Ascending aorta (tissue), 2 donors: Measurements from ENCODE around the gene MT1F. TPM values are rescaled to one million over a fixed set of nuclear protein-coding genes. Genes with fewer than 3 reads are reported as not detected.

ENCODE experiments used
- DNase-seq, 2 donors: peaks; one replicate each; pipeline ENCODE4 v3.0.0-alpha.2; 2019; ENCODE audit warnings: low spot score in 2 of 2
- H3K27ac ChIP-seq, 2 donors: fragments of 200-600 bp; sonication (generic); one replicate each; pipeline ENCODE4 v1.5.1; 2016 to 2017; ENCODE audit warnings: mild to moderate bottlenecking in 1 of 2
- H3K27me3 ChIP-seq: fragments of 200-600 bp; sonication (generic); one replicate; pipeline ENCODE4 v1.5.1; 2017
- H3K36me3 ChIP-seq, 2 donors: fragments of 200-600 bp; sonication (generic); one replicate each; pipeline ENCODE4 v1.5.1; 2016
- H3K4me1 ChIP-seq, 2 donors: fragments of 200-600 bp; sonication (generic); one replicate each; pipeline ENCODE4 v1.5.1; 2016 to 2017; ENCODE audit warnings: mild to moderate bottlenecking in 1 of 2
- H3K4me3 ChIP-seq, 2 donors: fragments of 200-600 bp; sonication (generic); one replicate each; pipeline ENCODE4 v1.5.1; 2016 to 2017; ENCODE audit warnings: mild to moderate bottlenecking in 1 of 2
- H3K9me3 ChIP-seq, 2 donors: fragments of 200-600 bp; sonication (generic); one replicate each; pipeline ENCODE4 v1.5.1; 2016
- intact Hi-C: fragments of 100-400 bp; cut with DNase I; formaldehyde crosslinking; loops from one replicate; pipeline ENCODE4 v1.15.1; 2023
- total RNA-seq: library from RNA; depleted of rRNA; stranded (reverse); fragments of >200 nt; gene quantifications from one replicate; pipeline ENCODE4 v1.1.0, GENCODE V29; 2016
- TF ChIP-seq, protein P1 (sequence below), 3 experiments: fragments of 200-600 bp in 2 of 3; fragments of 450-650 bp in 1 of 3; sonication (generic) in 2 of 3; IDR thresholded peaks; one replicate each; pipeline ENCODE4 v1.5.1; 2016 to 2019; ENCODE audit warnings: antibody characterized with exemption in 3 of 3, mild to moderate bottlenecking in 1 of 3, moderate library complexity in 1 of 3

Gene MT1F
- total RNA-seq, 1 donor from 2014 or later = 9.8 TPM

DNA sequence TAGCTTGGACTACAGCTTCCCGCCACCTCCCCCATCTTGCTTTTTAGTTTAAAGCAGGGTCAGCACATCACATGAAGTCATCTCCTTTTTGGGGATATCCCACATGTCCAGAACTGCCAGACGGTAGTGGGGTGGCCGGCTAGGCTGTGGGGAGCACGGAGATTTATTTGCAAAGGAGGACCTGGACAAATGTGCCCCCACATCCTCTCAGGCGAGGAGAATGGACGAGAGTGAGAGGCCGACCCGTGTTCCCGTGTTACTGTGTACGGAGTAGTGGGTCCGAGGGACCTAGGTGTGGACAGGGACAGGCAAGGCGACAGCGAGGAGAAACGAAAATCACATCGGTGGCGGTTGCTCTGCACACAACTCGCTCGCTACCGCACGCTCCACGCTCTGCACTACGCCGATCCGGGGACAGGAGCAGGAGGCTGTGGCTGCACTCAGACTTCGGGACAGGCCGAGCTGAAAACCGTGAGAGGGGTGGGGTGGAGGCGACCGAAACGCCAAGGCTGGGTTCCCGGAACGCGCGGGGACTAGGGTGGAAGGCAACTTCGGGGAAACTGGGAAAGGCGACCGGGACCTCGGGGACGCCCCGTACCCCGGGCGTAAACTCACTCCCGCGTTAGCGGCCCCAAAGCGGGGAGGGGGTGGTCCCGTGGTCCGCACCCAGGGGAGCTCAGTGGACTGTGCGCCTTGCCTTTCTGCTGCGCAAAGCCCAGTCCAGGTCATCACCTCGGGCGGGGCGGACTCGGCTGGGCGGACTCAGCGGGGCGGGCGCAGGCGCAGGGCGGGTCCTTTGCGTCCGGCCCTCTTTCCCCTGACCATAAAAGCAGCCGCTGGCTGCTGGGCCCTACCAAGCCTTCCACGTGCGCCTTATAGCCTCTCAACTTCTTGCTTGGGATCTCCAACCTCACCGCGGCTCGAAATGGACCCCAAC lies 19.7 kb upstream of the MT1F start, which contains the start of gene MT1A:
TSS of gene MT1A (plus strand) at position 853 of the 937 bp plus-strand sequence. CDS start at position 926, 73 bp downstream.
- peak within 1 kb of the TSS; percentile 60 to 64 for H3K4me3 ChIP-seq
- H3K27me3 ChIP-seq = no peaks in the 10 kb centered on the region
- no peaks in the 10 kb centered on the region for H3K9me3 ChIP-seq
- peaks cover 5 to 16% of the 10 kb centered on the region in 2 donors for H3K4me1 ChIP-seq
- DNase-seq = peak; percentile 50 to 91
- peak within 1 kb of the TSS; percentile 72 to 82 for H3K27ac ChIP-seq
- no peaks in the 10 kb centered on the region for H3K36me3 ChIP-seq
- intact Hi-C loops = loop anchor here (1.0 to 10.0 kb wide), 2 partner anchors 30 to 547 kb away; partner anchors contain the start of genes MT2A, PSME3IP1 and RSPRY1
- TF ChIP-seq, protein P1, sequence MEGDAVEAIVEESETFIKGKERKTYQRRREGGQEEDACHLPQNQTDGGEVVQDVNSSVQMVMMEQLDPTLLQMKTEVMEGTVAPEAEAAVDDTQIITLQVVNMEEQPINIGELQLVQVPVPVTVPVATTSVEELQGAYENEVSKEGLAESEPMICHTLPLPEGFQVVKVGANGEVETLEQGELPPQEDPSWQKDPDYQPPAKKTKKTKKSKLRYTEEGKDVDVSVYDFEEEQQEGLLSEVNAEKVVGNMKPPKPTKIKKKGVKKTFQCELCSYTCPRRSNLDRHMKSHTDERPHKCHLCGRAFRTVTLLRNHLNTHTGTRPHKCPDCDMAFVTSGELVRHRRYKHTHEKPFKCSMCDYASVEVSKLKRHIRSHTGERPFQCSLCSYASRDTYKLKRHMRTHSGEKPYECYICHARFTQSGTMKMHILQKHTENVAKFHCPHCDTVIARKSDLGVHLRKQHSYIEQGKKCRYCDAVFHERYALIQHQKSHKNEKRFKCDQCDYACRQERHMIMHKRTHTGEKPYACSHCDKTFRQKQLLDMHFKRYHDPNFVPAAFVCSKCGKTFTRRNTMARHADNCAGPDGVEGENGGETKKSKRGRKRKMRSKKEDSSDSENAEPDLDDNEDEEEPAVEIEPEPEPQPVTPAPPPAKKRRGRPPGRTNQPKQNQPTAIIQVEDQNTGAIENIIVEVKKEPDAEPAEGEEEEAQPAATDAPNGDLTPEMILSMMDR (IDR thresholded peaks at IDR 0.05) = no peak

DNA sequence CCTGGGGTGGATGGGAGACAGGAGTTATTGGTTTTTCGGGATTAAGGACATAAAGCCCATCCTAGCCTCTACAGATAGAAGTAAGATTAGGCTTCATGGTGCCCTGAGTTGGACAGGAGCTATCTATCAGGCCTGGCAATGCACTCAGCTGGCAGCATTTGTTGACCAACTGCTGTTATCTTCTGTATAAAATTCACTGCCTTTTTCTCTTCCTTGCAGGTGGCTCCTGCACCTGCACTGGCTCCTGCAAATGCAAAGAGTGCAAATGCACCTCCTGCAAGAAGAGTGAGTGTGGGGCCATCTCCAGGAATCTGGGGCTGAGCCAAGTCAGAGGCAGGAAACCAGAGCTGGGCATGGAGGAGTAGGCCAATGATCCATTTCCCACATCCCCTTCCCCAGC lies 18.7 kb upstream of the MT1F start:
- Histone ChIP-seq H3K9me3 (no peaks in the 10 kb centered on the region), H3K36me3 (no peaks in the 10 kb centered on the region), H3K27ac (peak overlapping the region in 1 of 2 donors; percentile 82), H3K27me3 (no peaks in the 10 kb centered on the region), H3K4me1 (peaks cover 6 to 24% of the 10 kb centered on the region in 2 donors), H3K4me3 (no peak overlapping the region)
- TF ChIP-seq, protein P1 (IDR thresholded peaks at IDR 0.05) = no peak
- no peak for DNase-seq
- intact Hi-C loops = loop anchor here (10.0 kb wide), 1 partner anchor 546 kb away; the partner anchor contains the start of genes PSME3IP1 and RSPRY1

DNA sequence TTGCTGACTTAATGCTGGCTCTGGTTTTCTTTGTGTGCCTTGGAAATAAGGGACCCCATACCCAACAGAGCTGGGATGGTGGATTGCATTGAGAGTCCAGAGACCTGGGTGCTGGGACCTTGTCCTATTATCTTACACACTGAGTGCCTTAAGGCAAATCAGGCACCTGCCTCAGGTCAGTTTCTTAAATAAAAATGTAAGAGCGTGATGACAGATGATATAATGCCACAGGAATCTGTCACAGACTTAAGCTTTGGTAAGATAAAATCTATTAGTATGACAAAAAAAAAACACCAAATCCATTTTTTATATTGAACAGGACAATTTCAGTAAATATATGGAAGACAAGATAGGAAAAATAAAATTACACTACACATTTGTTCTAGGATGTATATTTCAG lies 17.7 kb upstream of the MT1F start:
- TF ChIP-seq, protein P1 (IDR thresholded peaks at IDR 0.05) = no peak
- peaks cover 6 to 24% of the 10 kb centered on the region in 2 donors for H3K4me1 ChIP-seq

DNA sequence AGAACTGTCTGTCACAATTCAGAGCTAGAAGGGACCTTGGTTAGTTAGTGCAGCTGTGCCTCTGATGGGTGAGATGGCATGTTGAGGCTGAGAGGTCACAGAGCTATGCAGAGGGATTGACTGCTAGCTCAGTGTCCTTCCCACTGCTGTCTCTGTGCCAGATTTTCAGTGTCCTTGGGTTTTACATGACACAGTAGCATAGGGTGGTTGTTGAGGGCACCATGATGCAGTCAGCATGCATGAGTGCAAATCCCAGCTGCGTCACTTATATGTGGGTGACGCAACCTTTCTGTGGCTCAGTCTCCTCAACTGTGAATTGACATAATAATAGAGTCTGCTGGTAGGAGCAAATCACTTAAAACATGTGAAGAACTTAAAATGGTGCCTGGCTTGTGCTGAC lies 16.6 kb upstream of the MT1F start:
- H3K27ac ChIP-seq = no peak overlapping the region
- no peak overlapping the region for H3K4me3 ChIP-seq
- TF ChIP-seq, protein P1 (IDR thresholded peaks at IDR 0.05) = no peak
- H3K9me3 ChIP-seq = no peaks in the 10 kb centered on the region
- intact Hi-C loops = loop anchor here (5.0 kb wide), 1 partner anchor 124 kb away; no protein-coding TSS in a partner anchor
- no peak for DNase-seq
- no peaks in the 10 kb centered on the region for H3K27me3 ChIP-seq
- H3K36me3 ChIP-seq = no peaks in the 10 kb centered on the region
- peaks cover 6 to 24% of the 10 kb centered on the region in 2 donors for H3K4me1 ChIP-seq

More for the DNA sequence above, 17.7 kb upstream of the MT1F start:
- H3K36me3 ChIP-seq = no peaks in the 10 kb centered on the region
- DNase-seq = no peak
- H3K27me3 ChIP-seq = no peaks in the 10 kb centered on the region
- no peaks in the 10 kb centered on the region for H3K9me3 ChIP-seq
- H3K27ac ChIP-seq = no peak overlapping the region
- intact Hi-C loops = loop anchor here (5.0 kb wide), 1 partner anchor 123 kb away; no protein-coding TSS in a partner anchor
- H3K4me3 ChIP-seq = no peak overlapping the region

DNA sequence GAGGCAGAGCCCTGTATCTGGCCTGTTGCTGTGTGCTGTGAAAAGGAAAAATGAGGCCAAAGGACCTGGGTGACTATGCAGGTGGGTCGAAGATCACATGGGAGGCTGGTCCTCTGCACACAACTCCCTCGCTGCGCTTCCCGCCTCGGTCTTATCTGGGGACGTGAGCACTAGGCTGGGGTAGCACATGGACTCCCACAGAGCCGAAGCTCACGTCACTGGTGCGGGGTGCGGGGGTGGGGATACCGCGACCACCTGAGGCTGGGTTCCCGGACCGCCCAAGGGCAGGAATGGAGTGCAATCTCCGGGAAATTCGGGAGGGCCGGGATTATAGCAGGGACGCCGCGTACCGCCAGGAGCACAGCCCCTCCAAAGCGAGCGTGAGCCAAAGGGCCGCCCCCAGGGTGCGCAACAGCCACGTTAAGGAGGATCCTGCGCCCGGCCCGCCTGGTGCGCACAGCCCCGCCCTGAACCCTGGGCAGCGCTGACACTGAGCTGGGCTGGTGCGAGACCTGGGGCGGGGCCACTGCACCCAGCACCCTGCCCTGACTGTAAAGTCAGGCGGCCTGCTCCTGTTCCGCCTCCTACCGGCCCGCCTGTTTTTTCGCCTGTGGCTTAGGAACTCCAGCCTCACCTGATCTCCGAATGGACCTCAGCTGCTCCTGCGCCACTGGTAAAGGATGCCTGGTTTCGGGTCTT lies 14.5 kb upstream of the MT1F start:
- Histone ChIP-seq H3K4me1 (peaks cover 6 to 23% of the 10 kb centered on the region in 2 donors), H3K27me3 (no peaks in the 10 kb centered on the region), H3K36me3 (no peaks in the 10 kb centered on the region), H3K4me3 (peak overlapping the region; percentile 48 to 62), H3K9me3 (no peaks in the 10 kb centered on the region), H3K27ac (peak overlapping the region; percentile 62 to 78)
- intact Hi-C loops = loop anchor here (5.0 kb wide), 1 partner anchor 126 kb away; no protein-coding TSS in a partner anchor
- TF ChIP-seq, protein P1 (IDR thresholded peaks at IDR 0.05) = peak; percentile 37 to 71 (median 53)
- DNase-seq = peak; percentile 50 to 91
